HEK293 (cell line): ENCODE results near the gene BTRC.

Experiments used
- CTCF ChIA-PET: fragments of 350-600 bp; formaldehyde crosslinking; extraction: SDS; loops from one replicate; lab custom pipeline; 2021; ENCODE audit warnings: antibody characterized with exemption; lab: Yijun Ruan, JAX
- POLR2A ChIA-PET: fragments of 300-600 bp; formaldehyde crosslinking; extraction: SDS; loops from one replicate; lab custom pipeline; 2020; ENCODE audit warnings: antibody characterized with exemption, inconsistent platforms; lab: Yijun Ruan, JAX
- H3K27ac ChIP-seq: fragments of 200-500 bp; sonication (Bioruptor generic); 2 replicates; pipeline ENCODE4 v1.5.1; 2014; ENCODE audit warnings: low read depth, low read length, control low read depth, inconsistent platforms; ENCODE audit errors: extremely low read depth
- H3K36me3 ChIP-seq, 2 experiments: fragments of 200-500 bp in 1 of 2; sonication (Bioruptor generic) in 1 of 2; 1 replicate in 1 of 2; 2 replicates in 1 of 2; pipeline ENCODE4 v1.5.1; 2014 to 2017; ENCODE audit warnings: inconsistent platforms in 2 of 2, low read length in 2 of 2; ENCODE audit not compliant: control insufficient read depth in 2 of 2, insufficient read depth in 1 of 2
- H3K4me1 ChIP-seq: fragments of 200-500 bp; sonication (Bioruptor generic); 2 replicates; pipeline ENCODE4 v1.5.1; 2014; ENCODE audit warnings: mild to moderate bottlenecking, low read length, inconsistent platforms; ENCODE audit not compliant: control insufficient read depth, insufficient read depth
- H3K4me3 ChIP-seq: 2 replicates; pipeline ENCODE4 v1.5.1; 2011; ENCODE audit warnings: low read depth, mild to moderate bottlenecking, control low read depth, low read length, moderate library complexity
- H3K9me3 ChIP-seq: fragments of 200-500 bp; sonication (Bioruptor generic); 2 replicates; pipeline ENCODE4 v1.5.1; 2014; ENCODE audit warnings: low read depth, low read length, inconsistent platforms; ENCODE audit not compliant: control insufficient read depth, insufficient read depth
- BCL6B ChIP-seq: fragments of 450-650 bp; formaldehyde crosslinking; IDR thresholded peaks from 2 replicates; pipeline ENCODE4 v1.5.1; 2017; ENCODE audit warnings: missing biosample characterization, missing genetic modification characterization
- EGR2 ChIP-seq: fragments of 450-650 bp; formaldehyde crosslinking; IDR thresholded peaks from 2 replicates; pipeline ENCODE4 v1.5.1; 2016; ENCODE audit warnings: low read depth, missing biosample characterization, missing genetic modification characterization
- GFI1B ChIP-seq: fragments of 450-650 bp; formaldehyde crosslinking; IDR thresholded peaks from 2 replicates; pipeline ENCODE4 v1.5.1; 2016; ENCODE audit warnings: missing biosample characterization, missing genetic modification characterization
- HIC1 ChIP-seq: fragments of 450-650 bp; formaldehyde crosslinking; IDR thresholded peaks from 2 replicates; pipeline ENCODE4 v1.5.1; 2016; ENCODE audit warnings: missing biosample characterization, missing genetic modification characterization
- HOXD13 ChIP-seq: sonication (generic); formaldehyde crosslinking; IDR thresholded peaks from 2 replicates; pipeline ENCODE4 v1.8.0; 2022; ENCODE audit warnings: missing genetic modification reagents, borderline replicate concordance
- KLF1 ChIP-seq: fragments of 450-650 bp; formaldehyde crosslinking; IDR thresholded peaks from 2 replicates; pipeline ENCODE4 v1.5.1; 2016; ENCODE audit warnings: missing biosample characterization, missing genetic modification characterization
- KLF17 ChIP-seq: fragments of 450-650 bp; formaldehyde crosslinking; IDR thresholded peaks from 2 replicates; pipeline ENCODE4 v1.5.1; 2016; ENCODE audit warnings: missing biosample characterization, missing genetic modification characterization
- MEIS1 ChIP-seq: sonication (generic); formaldehyde crosslinking; IDR thresholded peaks from 2 replicates; pipeline ENCODE4 v1.8.1; 2022; ENCODE audit warnings: missing genetic modification reagents, mild to moderate bottlenecking, borderline replicate concordance
- ZFP37 ChIP-seq: fragments of 450-650 bp; formaldehyde crosslinking; IDR thresholded peaks from 2 replicates; pipeline ENCODE4 v1.5.1; 2016; ENCODE audit warnings: missing biosample characterization, missing genetic modification characterization
- ZNF10 ChIP-seq: fragments of 450-650 bp; formaldehyde crosslinking; IDR thresholded peaks from 2 replicates; pipeline ENCODE4 v1.5.1; 2017; ENCODE audit warnings: missing biosample characterization, missing genetic modification characterization
- ZNF157 ChIP-seq: fragments of 450-650 bp; formaldehyde crosslinking; IDR thresholded peaks from 2 replicates; pipeline ENCODE4 v1.5.1; 2016; ENCODE audit warnings: missing biosample characterization, missing genetic modification characterization
- ZNF211 ChIP-seq: fragments of 450-650 bp; formaldehyde crosslinking; IDR thresholded peaks from 2 replicates; pipeline ENCODE4 v1.5.1; 2016; ENCODE audit warnings: low read depth, missing biosample characterization, missing genetic modification characterization
- ZNF266 ChIP-seq: fragments of 450-650 bp; formaldehyde crosslinking; IDR thresholded peaks from 2 replicates; pipeline ENCODE4 v1.5.1; 2016; ENCODE audit warnings: missing biosample characterization, missing genetic modification characterization, low read depth
- ZNF302 ChIP-seq: fragments of 450-650 bp; formaldehyde crosslinking; IDR thresholded peaks from 2 replicates; pipeline ENCODE4 v1.5.1; 2016; ENCODE audit warnings: missing biosample characterization, missing genetic modification characterization, low read depth
- ZNF510 ChIP-seq: fragments of 450-650 bp; formaldehyde crosslinking; IDR thresholded peaks from 2 replicates; pipeline ENCODE4 v1.5.1; 2018; ENCODE audit warnings: mild to moderate bottlenecking, missing genetic modification characterization, missing biosample characterization; ENCODE audit not compliant: insufficient replicate concordance
- ZNF548 ChIP-seq: fragments of 450-650 bp; formaldehyde crosslinking; IDR thresholded peaks from 2 replicates; pipeline ENCODE4 v1.5.1; 2016; ENCODE audit warnings: missing biosample characterization, missing genetic modification characterization
- ZNF555 ChIP-seq: fragments of 450-650 bp; formaldehyde crosslinking; conservative IDR thresholded peaks from 2 replicates; pipeline ENCODE4 v1.5.1; 2017; ENCODE audit warnings: missing biosample characterization, mild to moderate bottlenecking, missing genetic modification characterization, inconsistent platforms
- ZNF670 ChIP-seq: fragments of 450-650 bp; formaldehyde crosslinking; IDR thresholded peaks from 2 replicates; pipeline ENCODE4 v1.5.1; 2016; ENCODE audit warnings: missing biosample characterization, missing genetic modification characterization, low read depth
- ZXDB ChIP-seq: fragments of 450-650 bp; formaldehyde crosslinking; IDR thresholded peaks from 2 replicates; pipeline ENCODE4 v1.5.1; 2016; ENCODE audit warnings: missing biosample characterization, missing genetic modification characterization
- TF ChIP-seq, protein P1 (sequence below): fragments of 450-650 bp; formaldehyde crosslinking; IDR thresholded peaks from 2 replicates; pipeline ENCODE4 v1.5.1; 2016; ENCODE audit warnings: missing biosample characterization, missing genetic modification characterization, low read depth
- TF ChIP-seq, protein P2 (sequence below): fragments of 450-650 bp; IDR thresholded peaks from 2 replicates; pipeline ENCODE4 v1.5.1; 2018; ENCODE audit warnings: missing biosample characterization, missing genetic modification characterization
- TF ChIP-seq, protein P3 (sequence below): fragments of 450-650 bp; formaldehyde crosslinking; IDR thresholded peaks from 2 replicates; pipeline ENCODE4 v1.5.1; 2016; ENCODE audit warnings: missing biosample characterization, missing genetic modification characterization

Gene BTRC

GRCh38 chr10:101425535-101425934 is 71.6 kb downstream of the BTRC start:
- CTCF ChIA-PET: interaction anchor here (0.7 kb wide), 2 partner anchors 14 to 325 kb away, joined by 3 to 7 read pairs; no protein-coding TSS in a partner anchor
- POLR2A ChIA-PET: interaction anchor here (0.7 kb wide), 1 partner anchor 36 kb away, joined by 3 read pairs; no protein-coding TSS in a partner anchor
- H3K4me1 ChIP-seq: no peaks in the 10 kb centered on the region
- no peak overlapping the region for H3K27ac ChIP-seq
- H3K36me3 ChIP-seq: no peaks in the 10 kb centered on the region
- no peaks in the 10 kb centered on the region for H3K9me3 ChIP-seq
- TF ChIP-seq ZNF157 (tag by site-specific recombination) (no peak), KLF1 (tag by site-specific recombination) (no peak), ZNF555 (tag by site-specific recombination) (no peak), ZNF670 (tag by site-specific recombination) (no peak), HOXD13 (CRISPR knock-in tag) (no peak), ZFP37 (no peak), ZNF510 (tag by site-specific recombination) (no peak), GFI1B (tag by site-specific recombination) (no peak), ZNF211 (tag by site-specific recombination) (no peak), MEIS1 (CRISPR knock-in tag) (no peak), ZNF266 (tag by site-specific recombination) (no peak), BCL6B (no peak), ZNF302 (tag by site-specific recombination) (no peak)
- TF ChIP-seq, protein P1, sequence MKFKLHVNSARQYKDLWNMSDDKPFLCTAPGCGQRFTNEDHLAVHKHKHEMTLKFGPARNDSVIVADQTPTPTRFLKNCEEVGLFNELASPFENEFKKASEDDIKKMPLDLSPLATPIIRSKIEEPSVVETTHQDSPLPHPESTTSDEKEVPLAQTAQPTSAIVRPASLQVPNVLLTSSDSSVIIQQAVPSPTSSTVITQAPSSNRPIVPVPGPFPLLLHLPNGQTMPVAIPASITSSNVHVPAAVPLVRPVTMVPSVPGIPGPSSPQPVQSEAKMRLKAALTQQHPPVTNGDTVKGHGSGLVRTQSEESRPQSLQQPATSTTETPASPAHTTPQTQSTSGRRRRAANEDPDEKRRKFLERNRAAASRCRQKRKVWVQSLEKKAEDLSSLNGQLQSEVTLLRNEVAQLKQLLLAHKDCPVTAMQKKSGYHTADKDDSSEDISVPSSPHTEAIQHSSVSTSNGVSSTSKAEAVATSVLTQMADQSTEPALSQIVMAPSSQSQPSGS (tag by site-specific recombination): no peak
- H3K4me3 ChIP-seq: no peak overlapping the region

- CTCF ChIA-PET: interaction anchor here (0.6 to 1.7 kb wide), 3 partner anchors 14 to 214 kb away, joined by 3 to 6 read pairs (median 4); no protein-coding TSS in a partner anchor
- H3K36me3 ChIP-seq: no peaks in the 10 kb centered on the region; a peak in 1 of 3 replicates
- POLR2A ChIA-PET: no interaction called here
- H3K27ac ChIP-seq: no peak overlapping the region
- TF ChIP-seq, protein P2, sequence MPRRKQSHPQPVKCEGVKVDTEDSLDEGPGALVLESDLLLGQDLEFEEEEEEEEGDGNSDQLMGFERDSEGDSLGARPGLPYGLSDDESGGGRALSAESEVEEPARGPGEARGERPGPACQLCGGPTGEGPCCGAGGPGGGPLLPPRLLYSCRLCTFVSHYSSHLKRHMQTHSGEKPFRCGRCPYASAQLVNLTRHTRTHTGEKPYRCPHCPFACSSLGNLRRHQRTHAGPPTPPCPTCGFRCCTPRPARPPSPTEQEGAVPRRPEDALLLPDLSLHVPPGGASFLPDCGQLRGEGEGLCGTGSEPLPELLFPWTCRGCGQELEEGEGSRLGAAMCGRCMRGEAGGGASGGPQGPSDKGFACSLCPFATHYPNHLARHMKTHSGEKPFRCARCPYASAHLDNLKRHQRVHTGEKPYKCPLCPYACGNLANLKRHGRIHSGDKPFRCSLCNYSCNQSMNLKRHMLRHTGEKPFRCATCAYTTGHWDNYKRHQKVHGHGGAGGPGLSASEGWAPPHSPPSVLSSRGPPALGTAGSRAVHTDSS (tag by site-specific recombination): no peak
- no peak for TF ChIP-seq ZNF10 (tag by site-specific recombination)
- TF ChIP-seq ZXDB (tag by site-specific recombination): no peak
- TF ChIP-seq, protein P3, sequence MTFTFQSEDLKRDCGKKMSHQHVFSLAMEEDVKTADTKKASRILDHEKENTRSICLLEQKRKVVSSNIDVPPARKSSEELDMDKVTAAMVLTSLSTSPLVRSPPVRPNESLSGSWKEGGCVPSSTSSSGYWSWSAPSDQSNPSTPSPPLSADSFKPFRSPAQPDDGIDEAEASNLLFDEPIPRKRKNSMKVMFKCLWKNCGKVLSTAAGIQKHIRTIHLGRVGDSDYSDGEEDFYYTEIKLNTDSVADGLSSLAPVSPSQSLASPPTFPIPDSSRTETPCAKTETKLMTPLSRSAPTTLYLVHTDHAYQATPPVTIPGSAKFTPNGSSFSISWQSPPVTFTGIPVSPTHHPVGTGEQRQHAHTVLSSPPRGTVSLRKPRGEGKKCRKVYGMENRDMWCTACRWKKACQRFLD: no peak
- no peak for TF ChIP-seq EGR2 (tag by site-specific recombination)
- TF ChIP-seq KLF17 (tag by site-specific recombination): no peak
- no peak for TF ChIP-seq HIC1 (tag by site-specific recombination)
- TF ChIP-seq ZNF548 (tag by site-specific recombination): no peak
- no peak overlapping the region for H3K4me3 ChIP-seq
- H3K4me1 ChIP-seq: no peaks in the 10 kb centered on the region
- H3K9me3 ChIP-seq: no peaks in the 10 kb centered on the region
Measured at GRCh38 chr10:101428036-101428435, 74.1 kb downstream of the BTRC start.
